HepG2 (cell line): ENCODE data around the gene SAP25. TPM values are rescaled to one million over a fixed set of nuclear protein-coding genes. Genes with fewer than 3 reads are reported as not detected.
A peak's percentile ranks its signal among the peaks of the same experiment; 100 is the strongest.

Source experiments
- ATF7 ChIP-seq, 2 experiments: fragments of 450-650 bp in 1 of 2; sonication (generic) in 1 of 2; formaldehyde crosslinking in 1 of 2; IDR thresholded peaks; 2 replicates each; pipeline versions ENCODE4 v1.4.0 to v1.6.1; 2016 to 2020; ENCODE audit warnings: antibody characterized with exemption in 1 of 2, mild to moderate bottlenecking in 1 of 2, missing genetic modification reagents in 1 of 2
- DMAP1 ChIP-seq: IDR thresholded peaks from 2 replicates; pipeline ENCODE4 v1.6.1; 2016
- GABPB1 ChIP-seq: IDR thresholded peaks from 2 replicates; pipeline ENCODE4 v1.6.1; 2016; ENCODE audit warnings: mild to moderate bottlenecking, missing genetic modification reagents, moderate library complexity, missing compliant biosample characterization
- GFI1 ChIP-seq: sonication (generic); formaldehyde crosslinking; IDR thresholded peaks from 2 replicates; pipeline ENCODE4 v1.5.0; 2020; ENCODE audit warnings: missing genetic modification reagents, mild to moderate bottlenecking, borderline replicate concordance
- HNF4A ChIP-seq: sonication (generic); formaldehyde crosslinking; IDR thresholded peaks from 2 replicates; pipeline ENCODE4 v1.4.0; 2020; ENCODE audit warnings: missing genetic modification reagents
- KDM1A ChIP-seq: IDR thresholded peaks from 2 replicates; pipeline ENCODE4 v1.6.1; 2016; ENCODE audit warnings: missing compliant biosample characterization
- KDM5B ChIP-seq: sonication (generic); formaldehyde crosslinking; IDR thresholded peaks from 2 replicates; pipeline ENCODE4 v1.4.0; 2020; ENCODE audit warnings: missing genetic modification reagents, mild to moderate bottlenecking, borderline replicate concordance
- LBX2 ChIP-seq: sonication (generic); formaldehyde crosslinking; IDR thresholded peaks from 2 replicates; pipeline ENCODE4 v1.5.0; 2020; ENCODE audit warnings: missing genetic modification reagents, mild to moderate bottlenecking, borderline replicate concordance
- RBM22 ChIP-seq: fragments of 200-400 bp; formaldehyde crosslinking; optimal IDR thresholded peaks from 2 replicates; pipeline ENCODE3; 2017; ENCODE audit warnings: mild to moderate bottlenecking, low read length, moderate library complexity
- TFAP4 ChIP-seq: sonication (generic); IDR thresholded peaks from 2 replicates; pipeline ENCODE4 v1.6.1; 2016; ENCODE audit warnings: low read depth, borderline replicate concordance
- TFDP1 ChIP-seq: IDR thresholded peaks from 2 replicates; pipeline ENCODE4 v1.6.1; 2016; ENCODE audit warnings: missing compliant biosample characterization, missing genetic modification reagents, borderline replicate concordance
- TFDP2 ChIP-seq: sonication (generic); formaldehyde crosslinking; IDR thresholded peaks from 2 replicates; pipeline ENCODE4 v1.4.0; 2020; ENCODE audit warnings: missing genetic modification reagents
- TFE3 ChIP-seq: IDR thresholded peaks from 2 replicates; pipeline ENCODE4 v1.6.1; 2016
- XRCC5 ChIP-seq: fragments of 200-400 bp; formaldehyde crosslinking; optimal IDR thresholded peaks from 2 replicates; pipeline ENCODE3; 2017; ENCODE audit warnings: mild to moderate bottlenecking, low read length
- ZBTB1 ChIP-seq: sonication (generic); formaldehyde crosslinking; IDR thresholded peaks from 2 replicates; pipeline ENCODE4 v1.4.0; 2020; ENCODE audit warnings: missing genetic modification reagents, borderline replicate concordance
- ZBTB14 ChIP-seq: sonication (generic); formaldehyde crosslinking; IDR thresholded peaks from 2 replicates; pipeline ENCODE4 v1.4.0; 2020; ENCODE audit warnings: missing genetic modification reagents
- ZBTB25 ChIP-seq: IDR thresholded peaks from 2 replicates; pipeline ENCODE4 v1.6.1; 2018; ENCODE audit warnings: missing genetic modification reagents
- ZFP41 ChIP-seq: sonication (generic); formaldehyde crosslinking; IDR thresholded peaks from 2 replicates; pipeline ENCODE4 v1.4.0; 2020; ENCODE audit warnings: mild to moderate bottlenecking, missing genetic modification reagents, borderline replicate concordance
- ZKSCAN1 ChIP-seq: fragments of 150-350 bp; IDR thresholded peaks from 2 replicates; pipeline ENCODE4 v1.6.1; 2014; ENCODE audit warnings: low read length
- ZNF337 ChIP-seq: sonication (generic); formaldehyde crosslinking; IDR thresholded peaks from 2 replicates; pipeline ENCODE4 v1.5.1; 2020; ENCODE audit warnings: missing genetic modification reagents, low read depth, mild to moderate bottlenecking, borderline replicate concordance
- ZNF629 ChIP-seq: sonication (generic); formaldehyde crosslinking; conservative IDR thresholded peaks from 2 replicates; pipeline ENCODE4 v1.5.0; 2020; ENCODE audit warnings: missing genetic modification reagents
- ZSCAN20 ChIP-seq: sonication (generic); formaldehyde crosslinking; IDR thresholded peaks from 2 replicates; pipeline ENCODE4 v1.4.0; 2020; ENCODE audit warnings: missing genetic modification reagents, mild to moderate bottlenecking, borderline replicate concordance
- polyA plus RNA-seq, 8 experiments: library from polyadenylated mRNA; depleted of rRNA in 3 of 8; stranded (reverse) in 7 of 8; unstranded in 1 of 8; fragments of >200 nt; fragmentation: Illumina TruSeq in 4 of 8; extraction: Trizol in 4 of 8; gene quantifications; 2 replicates each; pipeline versions ENCODE4 v1.2.1 to v1.2.3, GENCODE V29; 2011 to 2016; ENCODE audit warnings: low read depth in 4 of 8, missing spikeins in 1 of 8, mixed read lengths in 1 of 8; ENCODE audit not compliant: insufficient read depth in 1 of 8
- total RNA-seq, 5 experiments: library from RNA; depleted of rRNA; stranded (reverse); fragments of >200 nt; fragmentation: Illumina TruSeq; extraction: Trizol; gene quantifications; 2 replicates each; pipeline ENCODE4 v1.2.3, GENCODE V29; 2016; ENCODE audit warnings: low read depth in 1 of 5

The SAP25 gene
- total and polyA plus RNA-seq, 2 of the 13 experiments (the other 11 are each of a cell fraction or from before 2014, with no cell fraction given) = 0.15 to 0.20 TPM

- TF ChIP-seq ZBTB1 (CRISPR knock-in tag) (no peak), XRCC5 (peak; percentile 80), DMAP1 (peak; percentile 27; the same call in 1 of the 2 replicates), LBX2 (CRISPR knock-in tag) (no peak), ZBTB14 (no peak), KDM5B (CRISPR knock-in tag) (no peak), GABPB1 (CRISPR knock-in tag) (peak; percentile 78), TFAP4 (peak; percentile 78; the same call in 1 of the 2 replicates), ATF7 (IDR thresholded peaks at IDR 0.05) (no peak), ATF7 (CRISPR knock-in tag; IDR thresholded peaks at IDR 0.05) (no peak), ZNF337 (CRISPR knock-in tag) (no peak), ZBTB25 (CRISPR knock-in tag) (peak; percentile 3; the same call in 1 of the 2 replicates), GFI1 (CRISPR knock-in tag) (no peak), ZKSCAN1 (no peak), TFDP2 (peak; percentile 89), RBM22 (no peak), HNF4A (CRISPR knock-in tag) (0 out of 2 replicates have a peak, but pooled peaks have one; percentile 1), TFE3 (CRISPR knock-in tag) (0 out of 2 replicates have a peak, but pooled peaks have one; percentile 13), ZNF629 (CRISPR knock-in tag) (no peak), KDM1A (CRISPR knock-in tag) (no peak), TFDP1 (peak; percentile 54; the same call in 1 of the 2 replicates), ZFP41 (no peak), ZSCAN20 (no peak)
Measured at GRCh38 chr7:100586266-100587025, 12.7 kb upstream of the SAP25 start, which contains the start of gene FBXO24 (continued).
